K562 (cell line): ENCODE measurements around the gene CMIP. TPM values are rescaled to one million over a fixed set of nuclear protein-coding genes. Genes with fewer than 3 reads are reported as not detected.
A peak's percentile ranks its signal among the peaks of the same experiment; 100 is the strongest.

Experiments
- DDX20 ChIP-seq: fragments of 450-650 bp; IDR thresholded peaks from 2 replicates; pipeline ENCODE4 v1.6.1; 2016; ENCODE audit warnings: missing genetic modification characterization, low read depth, mild to moderate bottlenecking, missing compliant biosample characterization, moderate library complexity
- ESRRB ChIP-seq: fragments of 250-450 bp; sonication (Bioruptor Pico); IDR thresholded peaks from 2 replicates; pipeline ENCODE4 v1.5.0; 2020; ENCODE audit warnings: mild to moderate bottlenecking, moderate library complexity, borderline replicate concordance
- GATAD2A ChIP-seq: fragments of 450-650 bp; IDR thresholded peaks from 2 replicates; pipeline ENCODE4 v1.6.1; 2017
- HNRNPH1 ChIP-seq: fragments of 200-400 bp; formaldehyde crosslinking; optimal IDR thresholded peaks from 2 replicates; pipeline ENCODE3; 2017; ENCODE audit warnings: low read depth, mild to moderate bottlenecking, low read length, moderate library complexity
- KDM2B ChIP-seq: fragments of 250-450 bp; sonication (Bioruptor Pico); IDR thresholded peaks from 2 replicates; pipeline ENCODE4 v1.8.0; 2021; ENCODE audit warnings: mild to moderate bottlenecking, moderate library complexity
- NR2C1 ChIP-seq, 2 experiments: fragments of 450-650 bp; IDR thresholded peaks; 2 replicates each; pipeline ENCODE4 v1.6.1; 2017; ENCODE audit warnings: mild to moderate bottlenecking in 2 of 2, antibody characterized with exemption in 1 of 2, inconsistent platforms in 1 of 2, missing compliant biosample characterization in 1 of 2, missing genetic modification characterization in 1 of 2
- NR2F6 ChIP-seq: fragments of 450-650 bp; formaldehyde crosslinking; IDR thresholded peaks from 2 replicates; pipeline ENCODE4 v1.4.0; 2020; ENCODE audit warnings: mild to moderate bottlenecking
- PHTF2 ChIP-seq: fragments of 250-450 bp; sonication (Bioruptor Pico); IDR thresholded peaks from 2 replicates; pipeline ENCODE4 v1.5.0; 2021; ENCODE audit warnings: mild to moderate bottlenecking
- PRMT5 ChIP-seq: sonication (generic); formaldehyde crosslinking; IDR thresholded peaks from 2 replicates; pipeline ENCODE4 v1.5.0; 2020; ENCODE audit warnings: missing genetic modification reagents
- SMC3 ChIP-seq: conservative IDR thresholded peaks from 2 replicates; pipeline ENCODE4 v1.6.1; 2011; ENCODE audit warnings: low read depth, low read length, improper control_type of control experiment; ENCODE audit not compliant: insufficient read depth
- SREBF1 ChIP-seq: fragments of 150-350 bp; IDR thresholded peaks from 2 replicates; pipeline ENCODE4 v1.6.1; 2014; ENCODE audit warnings: antibody characterized with exemption, low read depth, low read length, borderline replicate concordance
- TCF15 ChIP-seq: fragments of 250-450 bp; sonication (Bioruptor Pico); IDR thresholded peaks from 2 replicates; pipeline ENCODE4 v1.8.0; 2022; ENCODE audit warnings: moderate library complexity, mild to moderate bottlenecking, inconsistent platforms
- TFAM ChIP-seq: fragments of 250-450 bp; sonication (Bioruptor Pico); conservative IDR thresholded peaks from 2 replicates; pipeline ENCODE4 v1.5.0; 2021; ENCODE audit warnings: mild to moderate bottlenecking, moderate library complexity
- TGIF2 ChIP-seq: sonication (generic); formaldehyde crosslinking; IDR thresholded peaks from 2 replicates; pipeline ENCODE4 v1.8.1; 2022; ENCODE audit warnings: mild to moderate bottlenecking, missing genetic modification reagents, moderate library complexity
- ZFPM2 ChIP-seq: fragments of 250-450 bp; sonication (Bioruptor Pico); IDR thresholded peaks from 2 replicates; pipeline ENCODE4 v1.5.1; 2022; ENCODE audit warnings: mild to moderate bottlenecking
- ZNF121 ChIP-seq: sonication (generic); formaldehyde crosslinking; conservative IDR thresholded peaks from 2 replicates; pipeline ENCODE4 v1.8.0; 2022; ENCODE audit warnings: missing genetic modification reagents
- ZNF740 ChIP-seq, 3 experiments: fragments of 200-800 bp in 1 of 3; sonication (Bioruptor generic) in 1 of 3; sonication (generic) in 1 of 3; formaldehyde crosslinking in 1 of 3; IDR thresholded peaks; 2 replicates each; pipeline versions ENCODE4 v1.6.1 to v1.8.0; 2016 to 2022; ENCODE audit warnings: mild to moderate bottlenecking in 2 of 3, missing compliant biosample characterization in 2 of 3, missing genetic modification characterization in 2 of 3, missing genetic modification reagents in 1 of 3
- ZNF830 ChIP-seq: fragments of 250-450 bp; sonication (Bioruptor Pico); IDR thresholded peaks from 2 replicates; pipeline ENCODE4 v1.5.0; 2021; ENCODE audit warnings: mild to moderate bottlenecking
- polyA plus RNA-seq, 8 experiments: library from polyadenylated mRNA; depleted of rRNA in 4 of 8; stranded (reverse) in 5 of 8; unstranded in 3 of 8; fragments of >200 nt; fragmentation: Nextera tagmentation in 2 of 8; fragmentation: Illumina TruSeq in 1 of 8; extraction: Ambion mirVana in 2 of 8; extraction: Trizol in 1 of 8; gene quantifications; 2 replicates each; pipeline versions ENCODE4 v1.2.1 to v1.2.3, GENCODE V29; 2011 to 2014; ENCODE audit warnings: inconsistent platforms in 1 of 8, missing spikeins in 1 of 8
- total RNA-seq, 7 experiments: library from RNA; depleted of rRNA in 6 of 7; stranded (reverse); fragments of >200 nt in 6 of 7; fragmentation: Illumina TruSeq in 2 of 7; extraction: Trizol in 2 of 7; gene quantifications; 2 replicates each; pipeline versions ENCODE4 v1.2.1 to v1.2.3, GENCODE V29; 2011 to 2021; ENCODE audit warnings: low replicate concordance in 1 of 7
- TF ChIP-seq, protein P1 (sequence below): fragments of 250-450 bp; sonication (Bioruptor Pico); IDR thresholded peaks from 2 replicates; pipeline ENCODE4 v1.9.0; 2021; ENCODE audit warnings: mild to moderate bottlenecking

The CMIP gene
- total and polyA plus RNA-seq, 9 of the 15 experiments (the other 6 are each of a cell fraction or from before 2014, with no cell fraction given) = 0.94 to 82.5 (median 10.3) TPM

DNA sequence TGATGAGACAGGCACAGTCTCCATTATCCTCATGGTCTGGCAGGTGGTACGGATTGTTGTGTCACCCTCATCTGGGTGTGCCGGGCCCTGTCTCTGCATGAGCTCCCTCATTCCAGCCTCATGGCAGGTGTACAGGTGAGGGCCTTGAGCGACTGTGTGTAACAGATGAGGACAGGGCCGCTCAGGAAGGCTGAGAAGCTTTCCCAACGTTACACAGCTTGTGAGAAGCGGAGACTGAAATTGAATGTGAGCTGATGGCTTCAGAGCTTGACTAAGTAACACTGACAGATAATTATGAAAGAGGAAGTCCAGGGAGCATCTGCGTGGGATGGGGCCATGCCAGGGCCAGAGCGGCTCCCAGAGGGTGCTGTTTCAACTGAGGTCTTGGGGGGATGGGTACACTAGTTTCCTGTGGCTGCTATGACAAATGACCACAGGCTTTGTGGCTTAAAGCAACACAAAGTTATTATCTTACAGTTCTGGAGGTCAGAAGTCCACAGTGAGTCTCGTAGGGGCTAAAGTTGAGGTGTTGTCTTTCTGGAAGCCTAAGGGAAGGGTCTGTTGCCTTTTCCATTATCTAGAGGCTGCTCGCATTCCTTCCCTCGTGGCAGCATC is 36.7 kb downstream of the CMIP start (continued):
- TF ChIP-seq, protein P1, sequence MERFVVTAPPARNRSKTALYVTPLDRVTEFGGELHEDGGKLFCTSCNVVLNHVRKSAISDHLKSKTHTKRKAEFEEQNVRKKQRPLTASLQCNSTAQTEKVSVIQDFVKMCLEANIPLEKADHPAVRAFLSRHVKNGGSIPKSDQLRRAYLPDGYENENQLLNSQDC (CRISPR knock-in tag) = no peak
- TF ChIP-seq DDX20 (no peak), TGIF2 (CRISPR knock-in tag) (no peak), SREBF1 (no peak), ESRRB (CRISPR knock-in tag) (no peak), TCF15 (CRISPR knock-in tag) (no peak), PHTF2 (CRISPR knock-in tag) (no peak), ZNF740 (CRISPR knock-in tag; IDR thresholded peaks at IDR 0.05) (0 out of 2 replicates have a peak, but pooled peaks have one; percentile 46), ZNF740 (tag; IDR thresholded peaks at IDR 0.05) (no peak), PRMT5 (CRISPR knock-in tag) (no peak), NR2F6 (CRISPR knock-in tag) (no peak), NR2C1 (IDR thresholded peaks at IDR 0.05) (peak; percentile 48; the same call in 1 of the 2 replicates), NR2C1 (tag; IDR thresholded peaks at IDR 0.05) (peak; percentile 76), ZNF121 (CRISPR knock-in tag) (no peak), HNRNPH1 (no peak), TFAM (CRISPR knock-in tag) (no peak), GATAD2A (peak; percentile 93), SMC3 (no peak), KDM2B (no peak), ZFPM2 (CRISPR knock-in tag) (no peak), ZNF830 (CRISPR knock-in tag) (no peak)
- TF ChIP-seq, all 486 proteins: peak for 141
